ENCODE results near the gene ZFHX3.

- TF ChIP-seq CTCF (IDR thresholded peaks at IDR 0.05) (no peak), POLR2A (IDR thresholded peaks at IDR 0.05) (no peak)
Observed at GRCh38 chr16:72889616-72890582, 158.0 kb downstream of the ZFHX3 start.

All from tibial nerve (tissue), 3 donors.